SJCRH30 (cell line): ENCODE data around the gene NUDT4. TPM values are rescaled to one million over a fixed set of nuclear protein-coding genes. Genes with fewer than 3 reads are reported as not detected.
"Not testable (repeated sequence)": the region's sequence is repeated elsewhere in the genome, so short reads cannot be mapped to it uniquely, and the experiment has no call there.

Experiments used
- DNase-seq, 2 experiments: peaks; one replicate each; pipeline ENCODE4 v3.0.0-alpha.2; 2015 to 2020
- H3K27ac ChIP-seq: fragments of 250-450 bp; sonication (Bioruptor Pico); 2 replicates; pipeline ENCODE4 v1.5.1; 2020; ENCODE audit warnings: mild to moderate bottlenecking, moderate library complexity
- H3K27me3 ChIP-seq: fragments of 250-450 bp; sonication (Bioruptor Pico); 2 replicates; pipeline ENCODE4 v1.5.1; 2020; ENCODE audit warnings: mild to moderate bottlenecking, moderate library complexity
- H3K36me3 ChIP-seq: fragments of 250-450 bp; sonication (Bioruptor Pico); 2 replicates; pipeline ENCODE4 v1.5.1; 2020; ENCODE audit warnings: mild to moderate bottlenecking, moderate library complexity
- H3K4me1 ChIP-seq: fragments of 250-450 bp; sonication (Bioruptor Pico); 2 replicates; pipeline ENCODE4 v1.5.1; 2020; ENCODE audit warnings: mild to moderate bottlenecking, moderate library complexity
- H3K4me3 ChIP-seq: fragments of 250-450 bp; sonication (Bioruptor Pico); 2 replicates; pipeline ENCODE4 v1.5.1; 2020; ENCODE audit warnings: mild to moderate bottlenecking, moderate library complexity
- H3K9me3 ChIP-seq: fragments of 250-450 bp; sonication (Bioruptor Pico); replicated peaks from 2 replicates; pipeline ENCODE4 v1.5.1; 2020; ENCODE audit warnings: mild to moderate bottlenecking, moderate library complexity
- total RNA-seq: library from RNA; depleted of rRNA; stranded (reverse); fragments of >200 nt; shearing (Covaris generic); gene quantifications from 2 replicates; pipeline ENCODE4 v1.2.3, GENCODE V29; 2014

Gene NUDT4
- total RNA-seq, 1 experiment from 2014 or later: 38.8 TPM

DNA sequence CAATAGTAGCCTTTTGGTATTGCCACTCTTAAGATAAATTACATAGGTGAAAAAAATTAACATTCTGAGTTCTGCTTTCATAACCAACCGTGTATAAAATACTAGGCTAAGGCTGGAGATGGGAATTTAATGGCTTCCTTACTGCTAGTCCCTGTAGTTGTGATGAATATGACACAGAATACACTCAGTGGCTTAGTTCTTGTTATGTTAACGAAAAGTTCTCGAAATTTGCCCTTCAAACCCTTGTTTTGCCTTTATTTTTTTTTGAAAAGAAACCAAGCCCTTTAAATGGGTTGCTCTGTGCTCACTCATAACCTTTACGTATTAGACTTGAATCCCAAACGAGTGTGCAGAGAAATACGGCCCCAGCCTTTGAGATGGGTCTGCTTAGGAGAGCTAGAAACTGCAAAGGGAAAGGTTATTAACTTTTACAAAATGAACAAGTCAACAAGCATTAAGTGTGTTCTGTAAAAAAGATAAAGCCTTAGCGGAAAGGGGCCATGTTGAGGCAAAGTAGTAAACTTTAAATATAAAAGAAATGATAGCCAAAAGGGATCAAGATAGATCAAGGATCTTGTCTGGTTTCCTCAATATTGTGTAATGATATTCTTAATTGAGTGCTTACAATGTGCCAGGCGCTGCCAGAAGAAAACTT is 1.7 kb downstream of the NUDT4 start:
- no peaks in the 10 kb centered on the region for H3K27me3 ChIP-seq
- H3K9me3 ChIP-seq: no peaks in the 10 kb centered on the region
- peak overlapping the region; percentile 83 for H3K4me3 ChIP-seq
- peak overlapping the region; percentile 75 for H3K27ac ChIP-seq
- H3K4me1 ChIP-seq: peaks cover 5% of the 10 kb centered on the region
- H3K36me3 ChIP-seq: no peaks in the 10 kb centered on the region
- peak in 1 of 2 experiments; percentile 28 for DNase-seq

- H3K9me3 ChIP-seq: no peaks in the 10 kb centered on the region
- no peak overlapping the region; the same call in 1 of the 2 replicates for H3K27ac ChIP-seq
- H3K4me1 ChIP-seq: peaks cover 5% of the 10 kb centered on the region
- peak overlapping the region; percentile 83 for H3K4me3 ChIP-seq
- no peaks in the 10 kb centered on the region for H3K36me3 ChIP-seq
- DNase-seq: peak in 1 of 2 experiments; percentile 13
- H3K27me3 ChIP-seq: no peaks in the 10 kb centered on the region
These were observed 2.2 kb downstream of the NUDT4 start for GRCh38 chr12:93379981-93380361.

- Histone ChIP-seq H3K27ac (no peak overlapping the region), H3K4me3 (peak overlapping the region; percentile 83), H3K27me3 (no peaks in the 10 kb centered on the region)
These were observed 2.9 kb downstream of the NUDT4 start for GRCh38 chr12:93380480-93381121.

DNA sequence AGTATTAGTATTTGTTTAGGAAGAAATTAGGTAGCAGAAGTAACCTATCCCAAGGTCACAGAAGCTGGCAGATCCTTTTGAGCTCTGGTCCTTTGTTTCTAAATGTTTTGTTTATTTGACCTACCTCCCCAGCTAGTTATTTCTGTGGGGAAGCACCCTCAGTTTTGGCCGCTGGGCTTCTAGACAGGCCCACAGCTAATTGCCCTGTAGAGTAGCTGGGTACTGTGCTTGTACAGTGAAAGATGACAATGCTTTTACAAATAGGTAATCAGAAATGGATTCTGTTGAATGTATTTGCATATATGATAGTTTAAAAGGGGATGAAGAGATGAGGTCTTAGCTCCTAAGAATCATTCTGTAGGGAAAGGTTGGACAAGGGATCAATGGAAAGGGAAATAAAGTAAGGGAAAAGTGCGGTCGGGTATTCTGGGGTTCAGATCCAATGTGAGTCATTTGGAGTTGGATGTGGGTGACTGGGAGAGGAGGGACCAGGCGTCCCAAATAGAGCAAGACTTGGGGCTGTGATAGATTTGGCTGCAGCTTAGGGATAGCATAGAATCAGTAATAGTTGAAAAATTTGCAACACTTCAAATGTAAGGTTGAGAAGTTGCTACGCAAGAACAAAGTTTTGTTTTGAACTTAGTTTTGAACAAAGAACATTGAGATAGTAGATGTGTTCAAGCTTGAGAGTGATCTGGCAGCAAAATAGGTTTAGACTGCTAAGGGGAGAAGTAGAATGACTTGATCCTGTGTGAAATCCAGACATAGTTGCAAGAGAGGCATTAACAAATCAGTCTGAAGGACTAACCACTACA is 3.6 kb downstream of the NUDT4 start:
- H3K9me3 ChIP-seq: no peaks in the 10 kb centered on the region
- DNase-seq: no peak
- no peaks in the 10 kb centered on the region for H3K27me3 ChIP-seq
- no peaks in the 10 kb centered on the region for H3K36me3 ChIP-seq
- no peak overlapping the region for H3K27ac ChIP-seq
- H3K4me3 ChIP-seq: no peak overlapping the region
- H3K4me1 ChIP-seq: peaks cover 5% of the 10 kb centered on the region

More at GRCh38 chr12:93380480-93381121, 2.9 kb downstream of the NUDT4 start:
- H3K9me3 ChIP-seq: no peaks in the 10 kb centered on the region
- peak in 1 of 2 experiments; percentile 22 for DNase-seq
- peaks cover 5% of the 10 kb centered on the region for H3K4me1 ChIP-seq
- H3K36me3 ChIP-seq: no peaks in the 10 kb centered on the region

- not testable (repeated sequence) for H3K4me3 ChIP-seq, H3K4me1 ChIP-seq, H3K9me3 ChIP-seq, H3K27me3 ChIP-seq, H3K27ac ChIP-seq, DNase-seq, H3K36me3 ChIP-seq
These were observed 4.3 kb downstream of the NUDT4 start for GRCh38 chr12:93381976-93382437.

DNA sequence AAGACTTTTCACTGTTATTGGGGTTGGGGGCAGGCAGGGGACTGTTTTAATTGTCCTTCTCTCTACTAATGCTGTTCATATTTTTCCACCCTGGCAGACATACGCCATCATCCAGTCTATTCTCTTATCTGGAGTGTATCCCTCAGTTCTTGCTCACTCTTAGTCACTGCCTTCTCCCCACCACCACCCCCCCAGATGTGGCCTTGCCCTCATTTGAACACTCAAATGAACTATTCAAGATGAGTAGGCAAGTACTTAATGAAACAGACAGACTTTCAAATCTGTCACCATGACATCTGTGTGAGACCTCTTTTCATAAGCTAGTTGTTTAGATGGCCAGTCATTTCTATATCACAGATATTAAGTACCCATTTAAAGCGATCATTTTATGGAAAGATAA is 10.1 kb downstream of the NUDT4 start:
- no peak for DNase-seq

GRCh38 chr12:93390031-93390430 is 12.3 kb downstream of the NUDT4 start:
- H3K9me3 ChIP-seq: no peaks in the 10 kb centered on the region
- H3K4me1 ChIP-seq: no peaks in the 10 kb centered on the region; the same call in 1 of the 2 replicates
- H3K4me3 ChIP-seq: no peak overlapping the region
- H3K36me3 ChIP-seq: peaks cover 9% of the 10 kb centered on the region; the same call in 1 of the 2 replicates
- DNase-seq: no peak
- H3K27me3 ChIP-seq: no peaks in the 10 kb centered on the region
- H3K27ac ChIP-seq: no peak overlapping the region

More for the DNA sequence above, 10.1 kb downstream of the NUDT4 start:
- Histone ChIP-seq H3K4me3 (no peak overlapping the region), H3K27ac (no peak overlapping the region), H3K36me3 (peaks cover 9% of the 10 kb centered on the region; the same call in 1 of the 2 replicates), H3K4me1 (no peaks in the 10 kb centered on the region; the same call in 1 of the 2 replicates), H3K9me3 (no peaks in the 10 kb centered on the region), H3K27me3 (no peaks in the 10 kb centered on the region)

- no peak overlapping the region for H3K27ac ChIP-seq
- no peaks in the 10 kb centered on the region for H3K9me3 ChIP-seq
- no peak overlapping the region for H3K4me3 ChIP-seq
- H3K27me3 ChIP-seq: no peaks in the 10 kb centered on the region
- DNase-seq: no peak
- no peaks in the 10 kb centered on the region; the same call in 1 of the 2 replicates for H3K4me1 ChIP-seq
- peaks cover 9% of the 10 kb centered on the region; the same call in 1 of the 2 replicates for H3K36me3 ChIP-seq
These were observed 13.0 kb downstream of the NUDT4 start for GRCh38 chr12:93390549-93391297.

GRCh38 chr12:93393425-93393824 is 15.7 kb downstream of the NUDT4 start:
- Histone ChIP-seq H3K27me3 (no peaks in the 10 kb centered on the region), H3K36me3 (peaks cover 12% of the 10 kb centered on the region; the same call in 1 of the 2 replicates), H3K27ac (no peak overlapping the region), H3K4me1 (no peaks in the 10 kb centered on the region; the same call in 1 of the 2 replicates), H3K4me3 (no peak overlapping the region), H3K9me3 (no peaks in the 10 kb centered on the region)
- DNase-seq: no peak

GRCh38 chr12:93397412-93397811 is 19.7 kb downstream of the NUDT4 start:
- Histone ChIP-seq H3K9me3 (no peaks in the 10 kb centered on the region), H3K27ac (no peak overlapping the region), H3K4me1 (no peaks in the 10 kb centered on the region), H3K4me3 (no peak overlapping the region), H3K36me3 (peaks cover 14% of the 10 kb centered on the region), H3K27me3 (no peaks in the 10 kb centered on the region)
- DNase-seq: no peak

DNA sequence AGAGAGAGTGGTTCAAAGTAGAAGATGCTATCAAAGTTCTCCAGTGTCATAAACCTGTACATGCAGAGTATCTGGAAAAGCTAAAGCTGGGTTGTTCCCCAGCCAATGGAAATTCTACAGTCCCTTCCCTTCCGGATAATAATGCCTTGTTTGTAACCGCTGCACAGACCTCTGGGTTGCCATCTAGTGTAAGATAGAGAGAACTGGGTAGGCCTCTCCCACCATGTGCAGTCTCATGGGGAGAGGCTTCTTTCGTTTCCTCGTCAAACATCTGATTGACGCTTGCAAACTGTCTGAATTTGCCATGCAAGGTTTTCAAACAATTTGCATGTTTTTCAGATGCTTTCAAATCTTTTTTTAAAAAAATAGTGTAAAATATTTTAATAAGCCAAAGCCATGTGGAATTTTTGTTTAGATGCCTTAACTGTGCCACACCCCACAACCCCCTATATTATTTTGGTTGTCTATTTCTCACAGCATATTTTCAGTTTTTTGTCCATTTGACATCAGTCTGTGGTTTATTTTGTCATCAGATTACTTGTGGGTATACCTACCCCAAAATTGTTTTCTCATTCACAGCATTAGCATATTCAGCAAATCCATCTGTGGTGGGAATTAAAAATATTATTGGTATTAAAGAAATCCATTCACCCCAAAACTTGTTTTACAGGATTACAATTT is 21.6 kb downstream of the NUDT4 start:
- H3K36me3 ChIP-seq: peaks cover 14% of the 10 kb centered on the region
- not testable (repeated sequence) for DNase-seq, H3K27ac ChIP-seq

GRCh38 chr12:93402333-93403311 is 24.9 kb downstream of the NUDT4 start:
- H3K27ac ChIP-seq: no peak overlapping the region
- no peaks in the 10 kb centered on the region for H3K9me3 ChIP-seq
- H3K4me3 ChIP-seq: no peak overlapping the region
- H3K27me3 ChIP-seq: no peaks in the 10 kb centered on the region
- H3K36me3 ChIP-seq: peaks cover 13% of the 10 kb centered on the region
- no peak for DNase-seq
- H3K4me1 ChIP-seq: no peaks in the 10 kb centered on the region

More for the DNA sequence above, 21.6 kb downstream of the NUDT4 start:
- H3K9me3 ChIP-seq, H3K27me3 ChIP-seq, H3K4me1 ChIP-seq, H3K4me3 ChIP-seq: not testable (repeated sequence)
